OCI-LY3 (cell line): ENCODE data around the gene RPN2.

ENCODE experiments used
- EZH2phosphoT487 ChIP-seq: fragments of 200-600 bp; shearing (Covaris generic); IDR thresholded peaks from 2 replicates; pipeline ENCODE4 v1.6.1; 2018; ENCODE audit warnings: antibody characterized with exemption, mixed run types, low read depth
- TF ChIP-seq, protein P1 (sequence below): fragments of 200-600, 300-600 bp; sonication (generic); IDR thresholded peaks from 2 replicates; pipeline ENCODE4 v1.5.1; 2014; ENCODE audit warnings: antibody characterized with exemption, low read length, low read depth

DNA sequence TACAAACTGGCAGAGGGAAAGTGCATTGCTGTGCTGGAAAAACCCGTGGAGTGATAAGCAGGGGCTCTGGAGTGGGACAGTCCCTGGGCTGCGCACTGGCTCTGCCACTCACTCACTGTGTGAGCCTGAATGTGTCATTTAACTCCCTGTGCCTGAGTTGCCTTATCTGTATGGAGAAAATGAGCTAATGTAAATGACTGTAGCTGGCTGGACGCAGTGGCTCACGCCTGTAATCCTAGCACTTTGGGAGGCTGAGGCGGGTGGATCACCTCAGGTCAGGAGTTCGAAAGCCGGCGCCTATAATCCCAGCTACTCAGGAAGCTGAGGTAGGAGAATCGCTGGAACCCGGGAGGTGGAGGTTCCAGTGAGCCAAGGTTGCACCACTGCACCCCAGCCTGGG is 18.4 kb upstream of the RPN2 start:
- TF ChIP-seq, protein P1, sequence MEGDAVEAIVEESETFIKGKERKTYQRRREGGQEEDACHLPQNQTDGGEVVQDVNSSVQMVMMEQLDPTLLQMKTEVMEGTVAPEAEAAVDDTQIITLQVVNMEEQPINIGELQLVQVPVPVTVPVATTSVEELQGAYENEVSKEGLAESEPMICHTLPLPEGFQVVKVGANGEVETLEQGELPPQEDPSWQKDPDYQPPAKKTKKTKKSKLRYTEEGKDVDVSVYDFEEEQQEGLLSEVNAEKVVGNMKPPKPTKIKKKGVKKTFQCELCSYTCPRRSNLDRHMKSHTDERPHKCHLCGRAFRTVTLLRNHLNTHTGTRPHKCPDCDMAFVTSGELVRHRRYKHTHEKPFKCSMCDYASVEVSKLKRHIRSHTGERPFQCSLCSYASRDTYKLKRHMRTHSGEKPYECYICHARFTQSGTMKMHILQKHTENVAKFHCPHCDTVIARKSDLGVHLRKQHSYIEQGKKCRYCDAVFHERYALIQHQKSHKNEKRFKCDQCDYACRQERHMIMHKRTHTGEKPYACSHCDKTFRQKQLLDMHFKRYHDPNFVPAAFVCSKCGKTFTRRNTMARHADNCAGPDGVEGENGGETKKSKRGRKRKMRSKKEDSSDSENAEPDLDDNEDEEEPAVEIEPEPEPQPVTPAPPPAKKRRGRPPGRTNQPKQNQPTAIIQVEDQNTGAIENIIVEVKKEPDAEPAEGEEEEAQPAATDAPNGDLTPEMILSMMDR, result no peak
- TF ChIP-seq EZH2phosphoT487, result no peak
